GM19455 (cell line): ENCODE measurements around the gene SPDYA.

Experiments used
- ATAC-seq: cut with Tn5 transposase; IDR thresholded peaks from one replicate; pipeline ENCODE4 v1.9.1; 2021; ENCODE audit not compliant: unreplicated experiment

Gene SPDYA

GRCh38 chr2:28824870-28825269 is 14.2 kb downstream of the SPDYA start:
- ATAC-seq, result no peak

- no peak for ATAC-seq
Observed at GRCh38 chr2:28828382-28828781, 17.7 kb downstream of the SPDYA start.

GRCh38 chr2:28833740-28834470 is 23.3 kb downstream of the SPDYA start:
- no peak for ATAC-seq

- no peak for ATAC-seq
Observed at GRCh38 chr2:28835781-28836180, 25.1 kb downstream of the SPDYA start.

- no peak for ATAC-seq
Observed at GRCh38 chr2:28838971-28839370, 28.3 kb downstream of the SPDYA start.

- ATAC-seq, result no peak
Observed at GRCh38 chr2:28842042-28842441, 31.4 kb downstream of the SPDYA start.

GRCh38 chr2:28855193-28855592 is 44.6 kb downstream of the SPDYA start:
- no peak for ATAC-seq

GRCh38 chr2:28855977-28856376 is 45.3 kb downstream of the SPDYA start:
- ATAC-seq, result no peak

GRCh38 chr2:28868611-28869010 is 58.0 kb downstream of the SPDYA start:
- no peak for ATAC-seq

- peak; percentile 20 for ATAC-seq
Observed at GRCh38 chr2:28869494-28870145, 59.0 kb downstream of the SPDYA start.

- ATAC-seq, result peak; percentile 96
Observed at GRCh38 chr2:28870146-28870891, 59.7 kb downstream of the SPDYA start, which contains the start of gene TRMT61B. TRMT61B (minus strand) TSS chr2:28870309; CDS start chr2:28870277, 32 bp downstream.

- ATAC-seq, result no peak
Observed at GRCh38 chr2:28871620-28872019, 61.0 kb downstream of the SPDYA start.

- no peak for ATAC-seq
Observed at GRCh38 chr2:28880193-28880592, 69.6 kb downstream of the SPDYA start.

- no peak for ATAC-seq
Observed at GRCh38 chr2:28893488-28893887, 82.9 kb downstream of the SPDYA start.

- peak; percentile 84 for ATAC-seq
Observed at GRCh38 chr2:28894470-28895188, 84.0 kb downstream of the SPDYA start, which contains the start of gene WDR43. WDR43 (plus strand) TSS chr2:28894667; CDS start chr2:28894699, 32 bp downstream.

GRCh38 chr2:28895189-28895893 is 84.7 kb downstream of the SPDYA start:
- ATAC-seq, result peak; percentile 30

GRCh38 chr2:28896906-28897305 is 86.3 kb downstream of the SPDYA start:
- no peak for ATAC-seq

- no peak for ATAC-seq
Observed at GRCh38 chr2:28898048-28898447, 87.4 kb downstream of the SPDYA start.
